HUES6 (cell line): Measurements from ENCODE around the gene EFCAB9.

Source experiments
- H3K27ac ChIP-seq: 2 replicates; pipeline ENCODE4 v1.7.0; 2013; ENCODE audit warnings: low read depth, mild to moderate bottlenecking, low read length, inconsistent platforms
- H3K27me3 ChIP-seq: 2 replicates; pipeline ENCODE4 v1.6.1; 2013; ENCODE audit warnings: low read length; ENCODE audit not compliant: control insufficient read depth, insufficient read depth
- H3K36me3 ChIP-seq: 2 replicates; pipeline ENCODE4 v1.6.1; 2013; ENCODE audit warnings: low read length; ENCODE audit not compliant: control insufficient read depth, insufficient read depth
- H3K4me1 ChIP-seq: 2 replicates; pipeline ENCODE4 v1.6.1; 2013; ENCODE audit warnings: low read length; ENCODE audit not compliant: control insufficient read depth, insufficient read depth
- H3K4me3 ChIP-seq: 2 replicates; pipeline ENCODE4 v1.5.1; 2013; ENCODE audit warnings: low read depth, low read length
- H3K9ac ChIP-seq: one replicate; pipeline ENCODE4 v1.6.1; 2013; ENCODE audit warnings: mild to moderate bottlenecking, low read length
- H3K9me3 ChIP-seq: 2 replicates; pipeline ENCODE4 v1.6.1; 2013; ENCODE audit warnings: low read depth, low read length; ENCODE audit not compliant: control insufficient read depth, insufficient read depth

The EFCAB9 gene

DNA sequence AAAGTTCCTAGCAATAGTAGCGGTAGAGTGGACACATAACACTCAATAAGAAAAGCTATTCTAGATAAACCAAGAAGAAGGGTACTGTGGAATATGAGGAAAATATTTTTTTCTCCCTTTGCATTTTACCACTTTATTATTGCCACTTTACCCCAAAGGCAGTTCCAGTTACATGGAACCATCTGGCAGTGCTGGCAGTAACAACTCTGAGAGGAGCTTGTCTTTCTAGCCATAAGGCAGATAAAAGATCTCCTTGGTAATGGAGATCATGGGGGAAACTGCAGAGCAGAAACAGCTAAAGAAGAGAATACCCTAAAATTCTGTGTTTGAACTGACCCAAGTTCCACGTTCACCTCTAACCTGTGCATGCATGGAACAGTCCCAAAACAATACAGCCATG, 51.1 kb downstream of the EFCAB9 start:
- Histone ChIP-seq H3K27ac (no peak overlapping the region), H3K27me3 (no peaks in the 10 kb centered on the region), H3K36me3 (no peaks in the 10 kb centered on the region), H3K9me3 (no peaks in the 10 kb centered on the region), H3K9ac (no peak overlapping the region), H3K4me1 (no peaks in the 10 kb centered on the region), H3K4me3 (no peak overlapping the region)

DNA sequence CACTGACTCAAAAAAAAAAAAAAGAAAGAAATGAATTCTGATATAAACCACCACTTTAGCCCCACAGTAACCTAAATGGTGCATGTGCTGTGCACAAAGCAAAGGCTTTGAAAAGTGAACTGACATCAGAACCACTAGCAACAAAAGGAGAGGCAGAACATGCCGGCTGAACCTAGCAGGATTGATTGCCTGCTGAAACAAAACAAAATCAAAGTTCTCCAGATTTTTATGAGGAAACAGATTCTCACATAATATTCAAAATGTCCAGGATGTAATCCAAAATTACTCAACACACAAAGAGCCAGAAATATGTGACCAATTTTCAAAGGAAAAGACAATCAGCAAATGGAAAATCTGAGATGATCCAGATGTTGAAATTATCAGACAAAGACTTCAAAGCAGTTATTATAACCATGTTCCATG, 51.7 kb downstream of the EFCAB9 start:
- Histone ChIP-seq H3K27ac (no peak overlapping the region), H3K9me3 (no peaks in the 10 kb centered on the region), H3K36me3 (no peaks in the 10 kb centered on the region)

DNA sequence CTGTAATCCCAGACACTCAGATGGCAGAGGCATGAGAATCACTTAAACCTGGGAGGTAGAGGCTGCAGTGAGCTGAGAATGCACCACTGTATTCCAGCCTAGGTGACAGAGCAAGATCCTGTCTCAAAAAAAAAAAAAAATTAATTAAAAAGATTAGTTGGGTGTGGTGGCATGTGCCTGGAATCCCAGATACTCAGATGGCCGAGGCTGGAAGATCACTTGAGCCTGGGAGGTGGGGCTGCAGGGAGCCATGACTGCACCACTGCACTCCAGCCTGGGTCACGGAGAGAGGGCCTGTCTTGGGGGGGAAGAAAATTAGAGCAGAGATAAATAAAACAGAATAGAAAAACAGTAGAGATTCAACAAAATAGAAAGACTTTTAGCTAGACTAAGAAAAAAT, 54.7 kb downstream of the EFCAB9 start:
- Histone ChIP-seq H3K36me3 (no peaks in the 10 kb centered on the region), H3K4me3 (no peak overlapping the region), H3K9ac (no peak overlapping the region), H3K4me1 (no peaks in the 10 kb centered on the region), H3K27me3 (no peaks in the 10 kb centered on the region), H3K27ac (no peak overlapping the region), H3K9me3 (no peaks in the 10 kb centered on the region; the same call in 1 of the 2 replicates)

More for the DNA sequence above, 51.7 kb downstream of the EFCAB9 start:
- no peak overlapping the region for H3K4me3 ChIP-seq
- no peaks in the 10 kb centered on the region for H3K27me3 ChIP-seq
- no peaks in the 10 kb centered on the region for H3K4me1 ChIP-seq
- no peak overlapping the region for H3K9ac ChIP-seq

DNA sequence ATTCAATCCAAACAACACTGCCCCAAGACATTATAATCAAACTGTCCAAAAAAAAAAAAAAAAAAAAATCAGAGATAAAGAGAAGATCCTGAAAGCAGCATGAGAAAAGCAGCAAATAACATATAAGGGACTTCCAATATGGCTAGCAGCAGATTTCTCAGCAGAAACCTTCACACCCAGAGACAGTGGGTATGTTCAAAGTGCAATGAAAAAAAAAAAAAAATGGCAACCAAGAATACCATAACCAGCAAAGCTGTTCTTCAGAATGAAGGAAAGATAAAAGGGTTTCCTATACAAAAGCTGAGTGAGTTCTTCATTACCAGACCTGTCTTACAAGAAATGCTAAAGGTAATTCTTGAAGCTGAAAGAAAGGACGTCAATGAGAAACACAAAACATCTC, 57.4 kb downstream of the EFCAB9 start:
- Histone ChIP-seq H3K4me3 (no peak overlapping the region), H3K27me3 (no peaks in the 10 kb centered on the region), H3K9ac (no peak overlapping the region), H3K4me1 (no peaks in the 10 kb centered on the region), H3K9me3 (peaks cover 6% of the 10 kb centered on the region; the same call in 1 of the 2 replicates), H3K36me3 (peaks cover 10% of the 10 kb centered on the region), H3K27ac (no peak overlapping the region)

DNA sequence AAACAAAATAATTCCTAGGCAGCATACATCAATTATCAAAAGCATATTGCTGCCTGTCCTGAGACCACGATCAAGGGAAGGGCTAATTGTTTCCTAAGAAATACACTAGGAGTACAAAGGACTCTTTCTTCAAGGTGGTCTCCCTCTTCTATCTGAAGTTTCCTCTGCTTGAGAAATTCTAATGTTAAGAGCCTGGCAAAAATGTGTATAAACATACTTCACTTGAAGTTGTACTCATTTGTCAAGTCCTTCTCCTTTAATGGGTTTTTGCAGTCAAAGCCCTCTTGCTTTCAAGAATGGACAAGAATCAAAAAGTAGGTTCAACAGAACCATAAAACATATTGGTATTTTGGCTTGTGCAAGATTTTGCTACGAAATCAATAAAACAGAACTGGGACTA, 58.5 kb downstream of the EFCAB9 start:
- Histone ChIP-seq H3K9me3 (peaks cover 6% of the 10 kb centered on the region; the same call in 1 of the 2 replicates), H3K4me1 (no peaks in the 10 kb centered on the region)

More for the DNA sequence above, 58.5 kb downstream of the EFCAB9 start:
- Histone ChIP-seq H3K4me3 (no peak overlapping the region), H3K36me3 (peaks cover 10% of the 10 kb centered on the region), H3K9ac (no peak overlapping the region), H3K27me3 (no peaks in the 10 kb centered on the region), H3K27ac (no peak overlapping the region)
